Activated T-helper 1 cell treated with anti-CD3 and anti-CD28 coated beads, Interleukin-12 subunit alpha, Interleukin-12 subunit beta, Interleukin-2, Interleukin-4 antibody, amounts not matched to agents 30 ng/mL and 10 ng/mL and 1 ng/mL, durations not matched to agents 14 hours and 24 hours and 36 hours (primary cell): ENCODE results near the gene EHD4. TPM values are rescaled to one million over a fixed set of nuclear protein-coding genes. Genes with fewer than 3 reads are reported as not detected.

Experiments used
- DNase-seq: peaks from one replicate; pipeline ENCODE4 v3.0.0; 2021; ENCODE audit warnings: low spot score
- H3K27ac Mint-ChIP-seq: one replicate; pipeline ENCODE4 v1.8.0; 2021; ENCODE audit warnings: mild to moderate bottlenecking, mixed read lengths
- H3K27me3 Mint-ChIP-seq: one replicate; pipeline ENCODE4 v1.8.0; 2022; ENCODE audit warnings: mild to moderate bottlenecking, moderate library complexity, mixed read lengths; ENCODE audit not compliant: insufficient read depth
- H3K36me3 Mint-ChIP-seq: one replicate; pipeline ENCODE4 v1.8.0; 2021; ENCODE audit warnings: low read depth, mixed read lengths
- H3K4me1 Mint-ChIP-seq: one replicate; pipeline ENCODE4 v1.8.0; 2021; ENCODE audit warnings: low read depth, mixed read lengths
- H3K4me3 Mint-ChIP-seq: one replicate; pipeline ENCODE4 v1.8.0; 2021; ENCODE audit warnings: mild to moderate bottlenecking, moderate library complexity, mixed read lengths
- H3K9me3 Mint-ChIP-seq: one replicate; pipeline ENCODE4 v1.8.0; 2021; ENCODE audit warnings: mixed read lengths
- intact Hi-C: fragments of 100-400 bp; cut with micrococcal nuclease; formaldehyde crosslinking; loops from one replicate; pipeline ENCODE4 v1.15.1; 2024
- total RNA-seq: library from RNA; stranded (reverse); gene quantifications from 2 replicates; pipeline ENCODE4 v1.2.3, GENCODE V29; 2022

Gene EHD4
- total RNA-seq, 1 donor from 2014 or later, result 30.1 TPM

DNA sequence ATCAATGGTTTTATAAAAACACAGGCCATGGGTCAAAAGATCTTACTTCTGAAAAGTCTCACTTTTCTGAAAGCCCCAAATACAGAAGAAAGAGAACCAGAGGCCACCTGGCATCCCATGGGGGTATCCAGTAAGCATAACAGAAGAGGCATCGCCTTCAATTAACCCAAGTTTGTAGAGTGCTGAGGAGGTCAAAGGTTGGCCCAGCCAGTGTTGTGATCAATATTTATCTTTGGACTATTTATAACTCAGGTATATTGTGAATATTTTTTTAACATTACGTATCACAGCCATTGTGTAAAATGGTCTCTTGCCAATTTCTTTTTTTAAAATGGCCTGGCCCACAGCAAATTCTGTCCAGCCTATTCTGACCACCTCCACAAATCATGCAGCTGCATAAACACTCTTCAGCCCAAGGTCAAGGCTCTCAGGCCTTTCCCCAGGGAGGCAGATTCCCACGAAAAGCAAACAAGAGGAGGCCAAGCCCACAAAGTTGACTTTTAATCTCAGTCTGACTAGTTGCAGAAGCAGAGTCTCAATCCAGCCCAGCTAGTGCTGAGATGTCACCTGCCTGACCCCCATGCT lies 52.3 kb downstream of the EHD4 start:
- DNase-seq, result no peak

DNA sequence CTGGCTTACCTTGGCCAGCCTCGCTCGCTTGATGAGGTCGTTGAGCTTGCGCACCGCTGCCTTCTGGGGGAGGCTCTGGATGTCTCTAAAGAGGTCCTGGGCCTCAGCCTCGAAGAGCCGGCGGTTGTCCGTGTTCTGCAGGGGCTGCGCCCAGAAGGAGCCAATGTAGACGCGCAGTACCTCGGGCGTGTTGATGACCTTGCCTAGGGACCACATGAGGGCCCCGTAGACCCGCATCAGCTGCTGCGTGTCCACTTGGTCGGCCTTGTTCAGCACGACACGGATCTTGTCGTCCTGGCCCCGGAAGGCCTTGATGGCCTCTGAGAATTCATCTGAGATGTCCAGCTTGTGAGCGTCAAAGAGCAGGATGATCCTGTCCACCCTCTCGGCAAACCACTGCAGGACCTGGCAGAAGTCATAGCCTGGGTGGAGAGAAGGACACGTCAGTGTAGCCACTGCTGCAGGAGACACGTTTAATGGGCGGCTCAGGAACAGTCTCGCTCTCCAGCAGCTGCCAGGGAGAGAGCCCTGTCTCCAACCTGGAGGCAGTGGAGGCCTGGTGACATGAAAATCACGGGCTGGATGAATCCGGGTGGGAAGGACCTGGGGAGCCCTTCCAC lies 53.0 kb downstream of the EHD4 start:
- Mint-ChIP-seq H3K36me3 (peaks cover 36% of the 10 kb centered on the region), H3K27me3 (no peaks in the 10 kb centered on the region), H3K27ac (no peak overlapping the region), H3K9me3 (no peaks in the 10 kb centered on the region), H3K4me1 (peaks cover 48% of the 10 kb centered on the region), H3K4me3 (no peak overlapping the region)
- DNase-seq, result no peak
- intact Hi-C loops, result no loop called here

More for the DNA sequence above, 52.3 kb downstream of the EHD4 start:
- no peaks in the 10 kb centered on the region for H3K9me3 Mint-ChIP-seq
- no peak overlapping the region for H3K4me3 Mint-ChIP-seq
- no peak overlapping the region for H3K27ac Mint-ChIP-seq
- no peaks in the 10 kb centered on the region for H3K27me3 Mint-ChIP-seq
- intact Hi-C loops, result no loop called here
- peaks cover 51% of the 10 kb centered on the region for H3K4me1 Mint-ChIP-seq
- peaks cover 38% of the 10 kb centered on the region for H3K36me3 Mint-ChIP-seq

DNA sequence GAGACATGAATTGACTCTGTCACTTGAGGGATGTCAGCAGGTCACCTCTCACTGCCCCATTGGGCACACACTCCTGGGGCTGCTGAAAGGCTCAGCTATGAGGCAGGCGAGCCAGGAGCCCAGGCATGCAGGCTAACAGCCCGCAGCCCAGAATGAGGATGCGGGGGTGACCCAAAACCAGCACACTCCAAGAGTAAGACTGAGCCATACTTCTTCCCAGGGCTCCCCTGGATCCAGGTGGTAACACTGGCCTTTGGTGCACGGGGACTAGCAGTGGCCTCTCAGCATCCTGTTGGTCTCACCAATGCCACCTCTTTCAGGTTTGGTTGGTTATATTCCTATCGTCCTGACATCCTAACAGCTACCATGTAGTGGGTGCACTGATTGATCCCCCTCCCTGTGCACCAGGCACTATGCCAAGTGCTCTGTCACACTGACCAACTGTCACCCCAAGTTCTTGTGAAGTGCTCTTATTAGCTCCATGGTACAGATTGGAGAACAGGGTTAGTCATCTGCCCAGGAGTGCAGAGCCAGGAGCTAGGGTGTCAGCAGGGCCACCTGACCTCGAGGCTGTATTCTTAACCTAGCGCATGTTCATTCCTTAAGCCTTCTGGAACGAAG lies 53.7 kb downstream of the EHD4 start:
- intact Hi-C loops, result no loop called here
- no peak for DNase-seq
- Mint-ChIP-seq H3K36me3 (peaks cover 39% of the 10 kb centered on the region), H3K27me3 (no peaks in the 10 kb centered on the region), H3K9me3 (no peaks in the 10 kb centered on the region), H3K27ac (no peak overlapping the region), H3K4me1 (peaks cover 41% of the 10 kb centered on the region), H3K4me3 (no peak overlapping the region)

DNA sequence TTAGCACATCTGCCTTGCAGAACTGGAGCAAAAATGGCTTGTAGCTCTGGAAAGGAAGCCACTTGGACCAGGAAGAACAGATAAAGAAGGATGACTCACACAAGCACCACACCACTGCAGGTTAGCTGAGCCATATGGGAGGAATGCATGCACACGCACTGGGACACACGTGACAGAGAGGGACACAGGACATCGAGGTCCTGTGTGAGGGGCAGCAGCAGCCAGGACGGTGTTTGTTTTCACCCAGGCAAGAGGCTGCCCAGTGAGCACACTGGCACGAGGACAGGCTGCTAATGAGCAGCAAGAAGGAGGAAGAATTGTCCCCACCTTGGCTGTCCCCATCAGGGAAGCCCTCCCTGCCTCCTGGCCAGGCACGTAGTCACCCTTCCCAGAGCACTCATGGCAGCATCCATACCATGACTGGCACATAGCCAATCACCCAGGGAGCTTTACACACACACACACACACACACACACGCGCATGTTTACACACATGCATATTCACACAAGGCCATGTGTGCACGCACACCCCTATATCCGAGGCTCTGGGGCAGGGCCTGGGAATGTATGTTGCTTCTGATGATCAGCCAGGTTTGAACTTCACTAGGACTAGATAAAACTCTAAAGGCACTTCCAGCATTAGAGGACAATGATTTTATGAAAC lies 54.5 kb downstream of the EHD4 start:
- DNase-seq, result no peak
- no peaks in the 10 kb centered on the region for H3K27me3 Mint-ChIP-seq
- H3K27ac Mint-ChIP-seq, result no peak overlapping the region
- peaks cover 34% of the 10 kb centered on the region for H3K4me1 Mint-ChIP-seq
- H3K36me3 Mint-ChIP-seq, result peaks cover 39% of the 10 kb centered on the region
- no peak overlapping the region for H3K4me3 Mint-ChIP-seq
- H3K9me3 Mint-ChIP-seq, result no peaks in the 10 kb centered on the region
- intact Hi-C loops, result no loop called here

DNA sequence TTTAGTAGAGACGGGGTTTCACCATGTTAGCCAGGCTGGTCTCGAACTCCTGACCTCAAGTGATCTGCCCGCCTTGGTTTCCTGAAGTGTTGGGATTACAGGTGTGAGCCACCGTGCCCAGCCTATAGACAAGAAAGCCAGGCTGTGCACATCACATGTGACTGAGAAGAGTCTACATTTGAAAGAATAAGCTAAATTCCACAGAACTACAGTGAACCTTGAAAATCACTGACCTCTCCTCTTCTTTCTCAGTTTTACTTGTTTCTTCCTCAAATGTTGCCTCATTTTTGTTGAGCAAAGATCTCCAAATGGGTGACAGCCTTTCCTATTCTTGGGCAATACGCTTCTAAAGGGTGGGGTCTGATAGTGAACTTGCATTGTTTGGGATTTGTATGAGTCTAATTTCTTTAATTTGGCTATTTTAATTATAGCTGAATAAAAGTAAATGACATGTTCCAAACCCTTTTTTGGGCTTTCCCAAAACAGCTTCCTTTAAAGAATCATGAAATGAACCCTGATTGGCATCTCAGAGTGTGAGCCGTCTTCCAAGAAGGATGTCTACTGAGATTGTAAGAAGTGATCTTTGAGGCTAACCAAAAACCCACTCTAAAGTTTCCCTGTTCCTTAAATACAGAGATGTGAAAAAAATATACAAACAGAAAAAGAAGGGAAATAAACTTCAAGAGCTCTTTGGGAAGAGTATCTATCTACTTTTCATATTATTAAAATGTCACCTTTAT lies 56.9 kb downstream of the EHD4 start:
- DNase-seq, result no peak
- Mint-ChIP-seq H3K4me1 (peaks cover 19% of the 10 kb centered on the region), H3K4me3 (no peak overlapping the region), H3K27ac (no peak overlapping the region), H3K9me3 (no peaks in the 10 kb centered on the region), H3K27me3 (no peaks in the 10 kb centered on the region), H3K36me3 (peaks cover 34% of the 10 kb centered on the region)
- intact Hi-C loops, result no loop called here

DNA sequence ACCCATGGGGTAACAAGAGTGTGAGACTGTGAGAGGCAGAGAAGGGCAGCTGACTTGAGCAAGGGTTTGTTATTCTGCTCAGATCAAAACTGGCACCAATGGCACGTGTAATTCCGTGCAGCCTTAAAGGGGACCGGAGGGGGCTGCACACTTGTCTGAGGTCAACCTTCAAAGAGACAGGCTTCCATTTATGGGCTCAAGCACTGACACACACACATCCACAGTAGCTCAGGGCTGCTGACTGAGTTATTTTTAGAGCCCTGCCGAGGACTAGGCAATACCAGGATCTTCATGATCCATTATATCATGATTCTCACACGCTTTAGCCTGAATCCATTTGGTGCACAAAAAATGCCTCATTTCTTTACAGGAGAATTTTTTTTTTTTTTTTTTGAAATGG lies 57.9 kb downstream of the EHD4 start:
- no peak overlapping the region for H3K27ac Mint-ChIP-seq
- no peak overlapping the region for H3K4me3 Mint-ChIP-seq
- H3K36me3 Mint-ChIP-seq, result peaks cover 35% of the 10 kb centered on the region

DNA sequence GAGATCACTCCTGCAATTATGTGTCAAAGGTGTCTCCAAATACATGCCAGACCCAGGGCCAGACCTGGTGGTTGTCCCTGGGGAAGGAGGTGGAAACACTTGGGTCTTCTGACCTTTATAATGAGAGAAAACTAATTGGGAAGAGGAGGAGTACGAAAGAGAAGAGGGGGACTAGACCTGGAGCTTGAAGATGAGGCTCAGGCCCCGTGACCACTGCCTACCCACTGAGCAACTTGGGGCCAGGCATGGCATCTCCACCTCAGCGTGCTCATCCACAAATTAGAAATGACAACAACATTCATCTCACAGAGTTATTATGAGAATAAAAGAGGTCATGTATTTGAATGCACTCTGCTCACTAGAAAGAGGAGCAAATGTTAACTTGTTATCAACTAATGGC lies 59.1 kb downstream of the EHD4 start:
- intact Hi-C loops, result no loop called here
- no peak overlapping the region for H3K4me3 Mint-ChIP-seq
- peaks cover 33% of the 10 kb centered on the region for H3K36me3 Mint-ChIP-seq
- no peaks in the 10 kb centered on the region for H3K27me3 Mint-ChIP-seq
- peaks cover 16% of the 10 kb centered on the region for H3K4me1 Mint-ChIP-seq
- H3K9me3 Mint-ChIP-seq, result no peaks in the 10 kb centered on the region
- H3K27ac Mint-ChIP-seq, result no peak overlapping the region
- DNase-seq, result no peak

More for the DNA sequence above, 57.9 kb downstream of the EHD4 start:
- Mint-ChIP-seq H3K4me1 (peaks cover 16% of the 10 kb centered on the region), H3K27me3 (no peaks in the 10 kb centered on the region), H3K9me3 (no peaks in the 10 kb centered on the region)
- intact Hi-C loops, result no loop called here
- DNase-seq, result no peak

DNA sequence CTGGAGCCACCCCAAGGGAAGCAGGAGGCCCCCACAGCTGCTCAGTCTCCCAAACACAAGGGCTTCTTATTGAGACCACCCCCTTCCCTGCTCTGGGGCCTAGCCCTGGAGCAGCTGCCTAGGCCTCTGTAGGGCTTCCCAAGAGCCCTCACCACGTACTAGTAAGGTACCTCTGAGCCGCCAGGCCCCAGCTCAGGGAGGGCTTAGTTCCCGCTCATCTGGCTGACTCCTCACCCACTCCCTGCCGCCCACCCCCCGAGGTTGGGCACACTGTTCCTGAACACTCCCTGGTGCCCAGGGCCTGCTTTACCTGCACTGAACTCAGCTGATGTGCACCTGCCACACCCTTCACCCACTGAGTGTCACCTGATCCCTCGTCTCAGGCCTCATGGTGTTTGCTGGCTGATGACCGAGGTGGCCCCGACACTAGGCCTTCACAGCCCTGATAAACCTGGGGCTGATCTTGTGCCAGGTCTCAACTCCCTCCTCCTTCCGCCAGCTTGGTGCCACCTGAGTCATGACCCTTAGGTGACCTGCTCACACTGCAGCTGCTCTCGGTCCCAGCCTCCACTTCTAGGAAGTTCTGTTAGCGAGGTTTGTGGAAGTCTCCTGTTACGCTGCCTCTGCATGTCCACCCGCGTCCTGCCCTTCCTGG lies 60.5 kb downstream of the EHD4 start:
- intact Hi-C loops, result no loop called here
- Mint-ChIP-seq H3K36me3 (peaks cover 38% of the 10 kb centered on the region), H3K4me1 (peaks cover 7% of the 10 kb centered on the region), H3K4me3 (no peak overlapping the region), H3K27ac (no peak overlapping the region), H3K27me3 (no peaks in the 10 kb centered on the region), H3K9me3 (no peaks in the 10 kb centered on the region)
- no peak for DNase-seq

DNA sequence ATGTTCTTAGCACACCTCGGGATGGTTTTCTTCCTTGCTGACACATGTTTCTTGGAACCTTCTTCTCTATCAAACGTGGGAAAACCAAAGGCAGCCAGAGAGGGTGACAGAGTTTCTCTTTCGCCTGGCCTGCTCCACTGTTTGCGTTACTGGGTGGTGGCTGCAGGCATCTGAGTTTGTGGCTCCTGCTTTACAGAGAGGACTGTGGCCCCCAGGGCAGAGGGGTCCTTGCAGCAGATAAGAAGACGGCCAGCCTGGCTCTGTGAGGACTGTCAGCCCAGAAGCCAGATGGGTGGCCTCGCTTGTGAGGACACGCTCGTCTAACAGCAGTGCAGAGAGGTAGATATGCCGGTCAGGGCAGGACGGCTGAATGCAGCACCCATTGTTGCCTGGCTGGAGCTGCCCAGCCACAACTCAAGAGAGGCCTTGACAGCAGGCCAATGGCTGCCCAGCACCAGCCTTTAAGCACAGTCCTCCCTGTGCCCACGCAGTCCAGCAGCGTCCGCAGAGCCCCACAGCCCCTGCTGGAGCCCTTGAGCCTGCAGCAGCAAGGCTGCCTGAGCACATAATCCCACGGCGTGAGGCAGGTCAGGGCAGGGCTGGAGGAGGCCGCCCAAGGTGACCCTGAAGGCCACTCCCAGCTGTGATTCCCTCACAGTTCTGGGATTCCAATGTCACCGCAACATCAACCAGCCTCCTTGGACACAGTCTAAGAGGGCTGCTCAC lies 63.5 kb downstream of the EHD4 start:
- Mint-ChIP-seq H3K4me1 (peaks cover 8% of the 10 kb centered on the region), H3K4me3 (no peak overlapping the region), H3K36me3 (peaks cover 32% of the 10 kb centered on the region), H3K27ac (no peak overlapping the region), H3K9me3 (peaks cover 4% of the 10 kb centered on the region), H3K27me3 (no peaks in the 10 kb centered on the region)
- DNase-seq, result no peak
- intact Hi-C loops, result loop anchor here (10.0 kb wide), 2 partner anchors 214 to 344 kb away; no protein-coding TSS in a partner anchor

DNA sequence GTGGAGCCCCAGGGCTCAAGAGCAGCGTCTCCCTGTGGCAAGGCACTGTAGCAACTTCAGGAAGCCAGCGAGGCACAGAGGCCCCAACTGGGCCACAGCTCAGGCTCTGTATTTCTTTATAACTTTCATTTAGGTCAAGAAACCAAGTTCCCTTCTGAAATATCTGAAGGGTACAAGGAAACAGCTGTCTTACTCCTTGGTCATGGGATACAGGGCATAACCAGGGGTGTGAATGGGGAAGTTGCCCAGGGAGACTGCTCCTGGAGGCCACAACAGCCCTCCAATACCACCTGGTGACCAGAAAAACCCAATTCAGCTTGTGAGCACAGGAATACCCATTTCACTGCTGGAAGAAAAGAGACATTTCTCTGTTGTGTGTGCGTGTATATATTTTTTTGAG lies 65.2 kb downstream of the EHD4 start:
- no peak overlapping the region for H3K4me3 Mint-ChIP-seq
- peaks cover 34% of the 10 kb centered on the region for H3K36me3 Mint-ChIP-seq
- intact Hi-C loops, result loop anchor here (10.0 kb wide), 2 partner anchors 212 to 342 kb away; no protein-coding TSS in a partner anchor
- peaks cover 4% of the 10 kb centered on the region for H3K9me3 Mint-ChIP-seq
- no peaks in the 10 kb centered on the region for H3K27me3 Mint-ChIP-seq
- no peak overlapping the region for H3K27ac Mint-ChIP-seq
- peaks cover 8% of the 10 kb centered on the region for H3K4me1 Mint-ChIP-seq
- no peak for DNase-seq

DNA sequence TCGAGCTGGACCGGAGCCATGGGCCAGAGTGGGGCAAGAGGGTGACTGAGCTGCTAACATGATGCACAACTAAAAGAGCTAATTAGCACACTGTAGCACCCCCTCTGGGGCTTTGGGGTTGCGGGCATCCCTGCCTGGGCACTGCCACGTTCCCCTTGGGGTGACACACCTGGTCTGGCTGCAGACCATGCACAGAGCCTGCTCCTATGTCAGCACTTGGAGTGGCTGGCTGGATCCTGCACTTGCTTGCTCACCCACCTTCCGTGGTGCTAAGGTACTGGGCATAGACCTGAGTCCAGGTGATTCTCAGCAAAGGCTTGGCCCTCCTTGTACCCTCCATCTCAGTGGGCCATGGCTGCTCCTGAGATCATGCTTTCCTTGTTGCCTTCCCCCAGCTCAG lies 65.7 kb downstream of the EHD4 start:
- Mint-ChIP-seq H3K4me3 (no peak overlapping the region), H3K27me3 (no peaks in the 10 kb centered on the region)
- intact Hi-C loops, result loop anchor here (10.0 kb wide), 2 partner anchors 212 to 342 kb away; no protein-coding TSS in a partner anchor

More for the DNA sequence above, 65.7 kb downstream of the EHD4 start:
- peaks cover 8% of the 10 kb centered on the region for H3K4me1 Mint-ChIP-seq
- no peak for DNase-seq
- H3K9me3 Mint-ChIP-seq, result peaks cover 4% of the 10 kb centered on the region
- no peak overlapping the region for H3K27ac Mint-ChIP-seq
- H3K36me3 Mint-ChIP-seq, result peaks cover 30% of the 10 kb centered on the region
